Measurements from ENCODE around the gene LRRC10B. TPM values are rescaled to one million over a fixed set of nuclear protein-coding genes. Genes with fewer than 3 reads are reported as not detected.
A peak's percentile ranks its signal among the peaks of the same experiment; 100 is the strongest.

Gene LRRC10B
- total RNA-seq, 1 donor from 2014 or later: not detected

- no peaks in the 10 kb centered on the region for H3K9me3 Mint-ChIP-seq
- no peak for TF ChIP-seq CTCF (IDR thresholded peaks at IDR 0.05)
- TF ChIP-seq EZH2phosphoT487 (IDR thresholded peaks at IDR 0.05): no peak
- no peak for TF ChIP-seq EZH2 (IDR thresholded peaks at IDR 0.05)
- no peak overlapping the region for H3K27ac Mint-ChIP-seq
- H3K27me3 ChIP-seq: peaks cover 4% of the 10 kb centered on the region
- H4K20me1 ChIP-seq (ENCODE audit: low read depth): no peaks in the 10 kb centered on the region
- H3K9ac ChIP-seq: no peak overlapping the region
- no peak overlapping the region for H3K4me2 ChIP-seq
- no peaks in the 10 kb centered on the region for H3K9me3 ChIP-seq (ENCODE audit: low read depth)
- peak; percentile 24 for DNase-seq (ENCODE audit: low spot score)
- H3K4me1 Mint-ChIP-seq: peaks cover 52% of the 10 kb centered on the region
- H3K4me3 ChIP-seq: no peak overlapping the region
- peaks cover 6% of the 10 kb centered on the region for H3K27me3 Mint-ChIP-seq (ENCODE audit: insufficient read depth, low read depth)
- H3F3A ChIP-seq (ENCODE audit: low read depth): peaks cover 18% of the 10 kb centered on the region
- no peak overlapping the region for H3K4me3 Mint-ChIP-seq
- no peaks in the 10 kb centered on the region for H3K36me3 ChIP-seq
- H3K27ac ChIP-seq: no peak overlapping the region
- H2AFZ ChIP-seq (replicated peaks): no peak overlapping the region
- H3K36me3 Mint-ChIP-seq: no peaks in the 10 kb centered on the region
- H3K4me1 ChIP-seq: peaks cover 21% of the 10 kb centered on the region
- no peaks in the 10 kb centered on the region for H3K79me2 ChIP-seq (ENCODE audit: low read depth)
These were observed 7.6 kb downstream of the LRRC10B start for GRCh38 chr11:61516191-61516590.

- H3K4me1 Mint-ChIP-seq: peaks cover 46% of the 10 kb centered on the region
- H3K36me3 Mint-ChIP-seq: no peaks in the 10 kb centered on the region
- no peak for TF ChIP-seq EZH2 (IDR thresholded peaks at IDR 0.05)
- TF ChIP-seq CTCF (IDR thresholded peaks at IDR 0.05): peak; percentile 99
- peaks cover 16% of the 10 kb centered on the region for H3K4me1 ChIP-seq
- no peak overlapping the region for H3K27ac ChIP-seq
- no peaks in the 10 kb centered on the region for H3K27me3 ChIP-seq
- no peaks in the 10 kb centered on the region for H4K20me1 ChIP-seq (ENCODE audit: low read depth)
- H3K4me3 Mint-ChIP-seq: peak overlapping the region; percentile 57
- peaks cover 18% of the 10 kb centered on the region for H3F3A ChIP-seq (ENCODE audit: low read depth)
- peak overlapping the region; percentile 70 for H2AFZ ChIP-seq (replicated peaks)
- no peaks in the 10 kb centered on the region for H3K9me3 Mint-ChIP-seq
- H3K9ac ChIP-seq: no peak overlapping the region
- H3K4me3 ChIP-seq: no peak overlapping the region
- peak; percentile 87 for DNase-seq (ENCODE audit: low spot score)
- no peaks in the 10 kb centered on the region for H3K36me3 ChIP-seq
- H3K79me2 ChIP-seq (ENCODE audit: low read depth): no peaks in the 10 kb centered on the region
- peak overlapping the region; percentile 6 for H3K4me2 ChIP-seq
- peaks cover 6% of the 10 kb centered on the region for H3K27me3 Mint-ChIP-seq (ENCODE audit: insufficient read depth, low read depth)
- H3K27ac Mint-ChIP-seq: no peak overlapping the region
- H3K9me3 ChIP-seq (ENCODE audit: low read depth): no peaks in the 10 kb centered on the region
These were observed 8.4 kb downstream of the LRRC10B start for GRCh38 chr11:61516675-61517572.

GRCh38 chr11:61518032-61518795 is 9.7 kb downstream of the LRRC10B start:
- no peak overlapping the region for H3K4me3 Mint-ChIP-seq
- H3K9me3 Mint-ChIP-seq: no peaks in the 10 kb centered on the region

More at GRCh38 chr11:61518032-61518795, 9.7 kb downstream of the LRRC10B start:
- DNase-seq (ENCODE audit: low spot score): no peak
- H3K4me2 ChIP-seq: no peak overlapping the region
- no peak overlapping the region for H3K9ac ChIP-seq
- H3K36me3 ChIP-seq: no peaks in the 10 kb centered on the region
- H3K27me3 ChIP-seq: no peaks in the 10 kb centered on the region
- no peaks in the 10 kb centered on the region for H3K36me3 Mint-ChIP-seq
- TF ChIP-seq EZH2 (IDR thresholded peaks at IDR 0.05) (no peak), CTCF (IDR thresholded peaks at IDR 0.05) (no peak), EZH2phosphoT487 (IDR thresholded peaks at IDR 0.05) (no peak)
- H3K27ac ChIP-seq: no peak overlapping the region
- no peaks in the 10 kb centered on the region for H4K20me1 ChIP-seq (ENCODE audit: low read depth)
- no peaks in the 10 kb centered on the region for H3K9me3 ChIP-seq (ENCODE audit: low read depth)
- H3K79me2 ChIP-seq (ENCODE audit: low read depth): no peaks in the 10 kb centered on the region
- H3K27ac Mint-ChIP-seq: no peak overlapping the region
- H3K4me1 Mint-ChIP-seq: peaks cover 36% of the 10 kb centered on the region
- H3K4me1 ChIP-seq: peaks cover 16% of the 10 kb centered on the region
- no peak overlapping the region for H3K4me3 ChIP-seq
- peaks cover 9% of the 10 kb centered on the region for H3K27me3 Mint-ChIP-seq (ENCODE audit: insufficient read depth, low read depth)
- no peak overlapping the region for H2AFZ ChIP-seq (replicated peaks)
- peaks cover 18% of the 10 kb centered on the region for H3F3A ChIP-seq (ENCODE audit: low read depth)
